ENCODE measurements around the gene VPS41. TPM values are rescaled to one million over a fixed set of nuclear protein-coding genes. Genes with fewer than 3 reads are reported as not detected.
A peak's percentile ranks its signal among the peaks of the same experiment; 100 is the strongest.

VPS41 gene
- total and polyA plus RNA-seq, 2 of the 13 experiments (the other 11 are each of a cell fraction or from before 2014, with no cell fraction given) = 12.1 to 43.4 TPM

DNA sequence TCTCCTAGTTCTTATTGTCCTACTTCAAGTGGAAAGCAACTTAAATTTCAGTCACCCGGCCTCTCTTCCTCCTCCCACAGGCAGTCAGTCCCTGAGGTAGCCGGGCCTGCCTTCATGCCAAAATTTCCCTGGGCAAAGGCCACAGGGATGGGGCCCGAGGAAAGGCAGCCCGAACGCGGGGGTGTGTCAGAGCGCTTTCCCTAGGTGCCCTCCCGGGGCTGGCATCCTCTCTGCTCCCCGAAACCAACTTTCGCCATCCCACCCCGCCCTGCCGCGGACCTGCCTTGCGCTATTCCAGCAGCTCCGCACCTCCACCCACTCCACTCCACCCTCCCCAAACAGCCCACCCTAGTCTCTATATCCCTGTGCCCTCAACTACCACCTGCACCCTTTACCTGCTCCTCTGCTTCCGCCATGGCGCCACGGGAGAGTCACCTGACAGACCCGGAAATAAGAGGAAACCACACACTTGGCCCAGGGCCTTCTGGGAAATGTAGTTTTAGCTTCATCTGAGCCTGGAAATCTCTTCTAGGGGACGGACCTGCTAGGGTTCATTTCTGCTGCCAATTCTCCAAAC lies at the start of gene VPS41 (continued):
- TF ChIP-seq, protein P1, sequence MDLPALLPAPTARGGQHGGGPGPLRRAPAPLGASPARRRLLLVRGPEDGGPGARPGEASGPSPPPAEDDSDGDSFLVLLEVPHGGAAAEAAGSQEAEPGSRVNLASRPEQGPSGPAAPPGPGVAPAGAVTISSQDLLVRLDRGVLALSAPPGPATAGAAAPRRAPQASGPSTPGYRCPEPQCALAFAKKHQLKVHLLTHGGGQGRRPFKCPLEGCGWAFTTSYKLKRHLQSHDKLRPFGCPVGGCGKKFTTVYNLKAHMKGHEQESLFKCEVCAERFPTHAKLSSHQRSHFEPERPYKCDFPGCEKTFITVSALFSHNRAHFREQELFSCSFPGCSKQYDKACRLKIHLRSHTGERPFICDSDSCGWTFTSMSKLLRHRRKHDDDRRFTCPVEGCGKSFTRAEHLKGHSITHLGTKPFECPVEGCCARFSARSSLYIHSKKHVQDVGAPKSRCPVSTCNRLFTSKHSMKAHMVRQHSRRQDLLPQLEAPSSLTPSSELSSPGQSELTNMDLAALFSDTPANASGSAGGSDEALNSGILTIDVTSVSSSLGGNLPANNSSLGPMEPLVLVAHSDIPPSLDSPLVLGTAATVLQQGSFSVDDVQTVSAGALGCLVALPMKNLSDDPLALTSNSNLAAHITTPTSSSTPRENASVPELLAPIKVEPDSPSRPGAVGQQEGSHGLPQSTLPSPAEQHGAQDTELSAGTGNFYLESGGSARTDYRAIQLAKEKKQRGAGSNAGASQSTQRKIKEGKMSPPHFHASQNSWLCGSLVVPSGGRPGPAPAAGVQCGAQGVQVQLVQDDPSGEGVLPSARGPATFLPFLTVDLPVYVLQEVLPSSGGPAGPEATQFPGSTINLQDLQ (CRISPR knock-in tag; IDR thresholded peaks at IDR 0.05) = no peak
- TF ChIP-seq ZNF30 (CRISPR knock-in tag; IDR thresholded peaks at IDR 0.05) = no peak
- TF ChIP-seq ZNF557 (CRISPR knock-in tag; IDR thresholded peaks at IDR 0.05) = no peak
- peak; percentile 94 for TF ChIP-seq SAP130 (CRISPR knock-in tag; IDR thresholded peaks at IDR 0.05; ENCODE audit: low read depth)
- peak; percentile 78 for TF ChIP-seq SUZ12 (IDR thresholded peaks at IDR 0.05; ENCODE audit: low read depth, low read length)
- TF ChIP-seq RBFOX2 (IDR thresholded peaks at IDR 0.05; ENCODE audit: low read depth, low read length) = 0 out of 2 replicates have a peak, but pooled peaks have one; percentile 28
- TF ChIP-seq XRCC5 (optimal IDR thresholded peaks at IDR 0.05; ENCODE audit: low read length) = peak; percentile 45
- TF ChIP-seq, protein P2, sequence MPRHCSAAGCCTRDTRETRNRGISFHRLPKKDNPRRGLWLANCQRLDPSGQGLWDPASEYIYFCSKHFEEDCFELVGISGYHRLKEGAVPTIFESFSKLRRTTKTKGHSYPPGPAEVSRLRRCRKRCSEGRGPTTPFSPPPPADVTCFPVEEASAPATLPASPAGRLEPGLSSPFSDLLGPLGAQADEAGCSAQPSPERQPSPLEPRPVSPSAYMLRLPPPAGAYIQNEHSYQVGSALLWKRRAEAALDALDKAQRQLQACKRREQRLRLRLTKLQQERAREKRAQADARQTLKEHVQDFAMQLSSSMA (CRISPR knock-in tag; IDR thresholded peaks at IDR 0.05) = 0 out of 2 replicates have a peak, but pooled peaks have one; percentile 36
- TF ChIP-seq, protein P3, sequence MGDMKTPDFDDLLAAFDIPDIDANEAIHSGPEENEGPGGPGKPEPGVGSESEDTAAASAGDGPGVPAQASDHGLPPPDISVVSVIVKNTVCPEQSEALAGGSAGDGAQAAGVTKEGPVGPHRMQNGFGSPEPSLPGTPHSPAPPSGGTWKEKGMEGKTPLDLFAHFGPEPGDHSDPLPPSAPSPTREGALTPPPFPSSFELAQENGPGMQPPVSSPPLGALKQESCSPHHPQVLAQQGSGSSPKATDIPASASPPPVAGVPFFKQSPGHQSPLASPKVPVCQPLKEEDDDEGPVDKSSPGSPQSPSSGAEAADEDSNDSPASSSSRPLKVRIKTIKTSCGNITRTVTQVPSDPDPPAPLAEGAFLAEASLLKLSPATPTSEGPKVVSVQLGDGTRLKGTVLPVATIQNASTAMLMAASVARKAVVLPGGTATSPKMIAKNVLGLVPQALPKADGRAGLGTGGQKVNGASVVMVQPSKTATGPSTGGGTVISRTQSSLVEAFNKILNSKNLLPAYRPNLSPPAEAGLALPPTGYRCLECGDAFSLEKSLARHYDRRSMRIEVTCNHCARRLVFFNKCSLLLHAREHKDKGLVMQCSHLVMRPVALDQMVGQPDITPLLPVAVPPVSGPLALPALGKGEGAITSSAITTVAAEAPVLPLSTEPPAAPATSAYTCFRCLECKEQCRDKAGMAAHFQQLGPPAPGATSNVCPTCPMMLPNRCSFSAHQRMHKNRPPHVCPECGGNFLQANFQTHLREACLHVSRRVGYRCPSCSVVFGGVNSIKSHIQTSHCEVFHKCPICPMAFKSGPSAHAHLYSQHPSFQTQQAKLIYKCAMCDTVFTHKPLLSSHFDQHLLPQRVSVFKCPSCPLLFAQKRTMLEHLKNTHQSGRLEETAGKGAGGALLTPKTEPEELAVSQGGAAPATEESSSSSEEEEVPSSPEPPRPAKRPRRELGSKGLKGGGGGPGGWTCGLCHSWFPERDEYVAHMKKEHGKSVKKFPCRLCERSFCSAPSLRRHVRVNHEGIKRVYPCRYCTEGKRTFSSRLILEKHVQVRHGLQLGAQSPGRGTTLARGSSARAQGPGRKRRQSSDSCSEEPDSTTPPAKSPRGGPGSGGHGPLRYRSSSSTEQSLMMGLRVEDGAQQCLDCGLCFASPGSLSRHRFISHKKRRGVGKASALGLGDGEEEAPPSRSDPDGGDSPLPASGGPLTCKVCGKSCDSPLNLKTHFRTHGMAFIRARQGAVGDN (CRISPR knock-in tag; IDR thresholded peaks at IDR 0.05) = peak; percentile 66
- TF ChIP-seq NR1H2 (CRISPR knock-in tag; IDR thresholded peaks at IDR 0.05; ENCODE audit: borderline replicate concordance, low read depth) = no peak
- peak; percentile 82; the same call in 1 of the 2 replicates for TF ChIP-seq SIN3A (IDR thresholded peaks at IDR 0.05; ENCODE audit: borderline replicate concordance, low read depth, low read length)
- TF ChIP-seq TAF15 (IDR thresholded peaks at IDR 0.05; ENCODE audit: low read depth, low read length, poor library complexity, severe bottlenecking) = no peak
- 0 out of 2 replicates have a peak, but pooled peaks have one; percentile 48 for TF ChIP-seq ZNF747 (CRISPR knock-in tag; IDR thresholded peaks at IDR 0.05; ENCODE audit: borderline replicate concordance)
- TF ChIP-seq ATF1 (CRISPR knock-in tag; IDR thresholded peaks at IDR 0.05) = 0 out of 2 replicates have a peak, but pooled peaks have one; percentile 29
- peak; percentile 87; the same call in 1 of the 2 replicates for TF ChIP-seq IRF2 (CRISPR knock-in tag; IDR thresholded peaks at IDR 0.05)
- no peak for TF ChIP-seq HOXA5 (CRISPR knock-in tag; IDR thresholded peaks at IDR 0.05)
- no peak for TF ChIP-seq POGZ (CRISPR knock-in tag; IDR thresholded peaks at IDR 0.05)
- peak; percentile 64; the same call in 1 of the 2 replicates for TF ChIP-seq TAF1 (CRISPR knock-in tag; IDR thresholded peaks at IDR 0.05)
- TF ChIP-seq, protein P4, sequence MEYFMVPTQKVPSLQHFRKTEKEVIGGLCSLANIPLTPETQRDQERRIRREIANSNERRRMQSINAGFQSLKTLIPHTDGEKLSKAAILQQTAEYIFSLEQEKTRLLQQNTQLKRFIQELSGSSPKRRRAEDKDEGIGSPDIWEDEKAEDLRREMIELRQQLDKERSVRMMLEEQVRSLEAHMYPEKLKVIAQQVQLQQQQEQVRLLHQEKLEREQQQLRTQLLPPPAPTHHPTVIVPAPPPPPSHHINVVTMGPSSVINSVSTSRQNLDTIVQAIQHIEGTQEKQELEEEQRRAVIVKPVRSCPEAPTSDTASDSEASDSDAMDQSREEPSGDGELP (IDR thresholded peaks at IDR 0.05; ENCODE audit: borderline replicate concordance, low read depth) = peak; percentile 44; the same call in 1 of the 2 replicates
- TF ChIP-seq, protein P5, sequence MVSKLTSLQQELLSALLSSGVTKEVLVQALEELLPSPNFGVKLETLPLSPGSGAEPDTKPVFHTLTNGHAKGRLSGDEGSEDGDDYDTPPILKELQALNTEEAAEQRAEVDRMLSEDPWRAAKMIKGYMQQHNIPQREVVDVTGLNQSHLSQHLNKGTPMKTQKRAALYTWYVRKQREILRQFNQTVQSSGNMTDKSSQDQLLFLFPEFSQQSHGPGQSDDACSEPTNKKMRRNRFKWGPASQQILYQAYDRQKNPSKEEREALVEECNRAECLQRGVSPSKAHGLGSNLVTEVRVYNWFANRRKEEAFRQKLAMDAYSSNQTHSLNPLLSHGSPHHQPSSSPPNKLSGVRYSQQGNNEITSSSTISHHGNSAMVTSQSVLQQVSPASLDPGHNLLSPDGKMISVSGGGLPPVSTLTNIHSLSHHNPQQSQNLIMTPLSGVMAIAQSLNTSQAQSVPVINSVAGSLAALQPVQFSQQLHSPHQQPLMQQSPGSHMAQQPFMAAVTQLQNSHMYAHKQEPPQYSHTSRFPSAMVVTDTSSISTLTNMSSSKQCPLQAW (CRISPR knock-in tag; IDR thresholded peaks at IDR 0.05) = peak; percentile 44; the same call in 1 of the 2 replicates

All from HepG2 (cell line).